Measurements from ENCODE around the gene SMARCAD1.

GRCh38 chr4:94238160-94238559, 30.5 kb downstream of the SMARCAD1 start:
- no peak for TF ChIP-seq CTCF (IDR thresholded peaks at IDR 0.05)
- no peak for TF ChIP-seq EP300 (IDR thresholded peaks at IDR 0.05)

All from ovary (tissue), 3 donors.